GM19025 (cell line): ENCODE measurements around the gene AJM1.

Experiments used
- ATAC-seq: cut with Tn5 transposase; IDR thresholded peaks from one replicate; pipeline ENCODE4 v1.9.1; 2021; ENCODE audit warnings: mild to moderate bottlenecking, low read depth, moderate library complexity; ENCODE audit not compliant: unreplicated experiment

AJM1 gene

DNA sequence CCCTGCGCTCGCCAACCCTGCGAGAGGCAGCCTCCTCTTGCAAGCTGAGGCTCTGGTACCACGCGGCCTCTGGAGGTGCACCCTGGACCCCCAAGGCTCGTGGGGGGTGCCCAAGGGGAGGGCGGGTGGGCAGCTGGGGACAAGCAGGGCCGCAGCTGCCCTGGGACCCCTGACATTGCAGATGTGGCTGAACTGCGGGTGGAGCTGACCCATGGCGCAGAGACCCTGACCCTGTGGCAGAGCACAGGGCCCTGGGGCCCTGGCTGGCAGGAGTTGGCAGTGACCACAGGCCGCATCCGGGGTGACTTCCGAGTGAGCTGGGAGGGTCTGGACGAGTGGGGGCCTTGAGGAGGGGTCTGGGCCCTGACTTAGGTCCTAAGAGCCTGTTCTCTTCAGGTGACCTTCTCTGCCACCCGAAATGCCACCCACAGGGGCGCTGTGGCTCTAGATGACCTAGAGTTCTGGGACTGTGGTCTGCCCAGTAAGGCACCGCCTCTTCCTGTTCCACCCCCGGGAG, 11.4 kb downstream of the AJM1 start:
- no peak for ATAC-seq

DNA sequence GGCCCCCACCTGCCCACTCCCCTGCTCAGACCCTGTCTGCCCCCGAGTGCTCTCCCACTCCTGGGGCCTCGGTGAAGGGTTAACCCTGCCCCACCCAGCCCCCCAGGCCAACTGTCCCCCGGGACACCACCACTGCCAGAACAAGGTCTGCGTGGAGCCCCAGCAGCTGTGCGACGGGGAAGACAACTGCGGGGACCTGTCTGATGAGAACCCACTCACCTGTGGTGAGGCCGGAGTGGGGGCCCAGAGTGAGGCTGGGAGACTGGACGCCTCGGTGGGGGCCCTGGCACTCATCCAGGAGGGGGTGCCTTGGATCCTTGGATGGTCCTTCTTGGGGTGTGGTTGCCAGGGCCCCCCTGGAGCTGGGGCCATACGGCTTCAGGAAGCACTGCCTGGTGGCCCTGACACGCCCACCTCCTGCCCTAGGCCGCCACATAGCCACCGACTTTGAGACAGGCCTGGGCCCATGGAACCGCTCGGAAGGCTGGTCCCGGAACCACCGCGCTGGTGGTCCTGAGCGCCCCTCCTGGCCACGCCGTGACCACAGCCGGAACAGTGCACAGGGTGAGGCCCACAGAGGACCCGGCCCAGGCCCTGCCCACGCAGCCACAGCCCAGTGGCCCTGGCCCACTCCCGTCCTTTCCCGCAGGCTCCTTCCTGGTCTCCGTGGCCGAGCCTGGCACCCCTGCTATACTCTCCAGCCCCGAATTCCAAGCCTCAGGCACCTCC, 12.0 kb downstream of the AJM1 start:
- ATAC-seq, result no peak

DNA sequence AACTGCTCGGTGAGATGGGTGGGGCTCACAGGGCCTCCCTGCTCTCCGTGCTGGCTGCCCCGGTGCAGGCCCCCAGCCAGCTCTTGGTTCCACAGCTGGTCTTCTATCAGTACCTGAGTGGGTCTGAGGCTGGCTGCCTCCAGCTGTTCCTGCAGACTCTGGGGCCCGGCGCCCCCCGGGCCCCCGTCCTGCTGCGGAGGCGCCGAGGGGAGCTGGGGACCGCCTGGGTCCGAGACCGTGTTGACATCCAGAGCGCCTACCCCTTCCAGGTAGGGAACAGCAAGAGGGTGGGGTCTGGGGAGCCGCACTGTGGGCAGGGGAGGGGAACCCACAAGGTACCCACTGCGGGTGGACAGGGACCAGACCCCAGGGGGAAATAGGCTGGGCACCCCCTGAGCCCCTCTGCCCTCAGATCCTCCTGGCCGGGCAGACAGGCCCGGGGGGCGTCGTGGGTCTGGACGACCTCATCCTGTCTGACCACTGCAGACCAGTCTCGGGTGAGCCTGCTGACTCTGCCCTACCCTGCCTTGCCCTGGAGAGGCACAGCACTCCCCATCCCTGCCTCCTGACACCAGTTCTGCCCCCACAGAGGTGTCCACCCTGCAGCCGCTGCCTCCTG, 12.7 kb downstream of the AJM1 start:
- ATAC-seq, result no peak

DNA sequence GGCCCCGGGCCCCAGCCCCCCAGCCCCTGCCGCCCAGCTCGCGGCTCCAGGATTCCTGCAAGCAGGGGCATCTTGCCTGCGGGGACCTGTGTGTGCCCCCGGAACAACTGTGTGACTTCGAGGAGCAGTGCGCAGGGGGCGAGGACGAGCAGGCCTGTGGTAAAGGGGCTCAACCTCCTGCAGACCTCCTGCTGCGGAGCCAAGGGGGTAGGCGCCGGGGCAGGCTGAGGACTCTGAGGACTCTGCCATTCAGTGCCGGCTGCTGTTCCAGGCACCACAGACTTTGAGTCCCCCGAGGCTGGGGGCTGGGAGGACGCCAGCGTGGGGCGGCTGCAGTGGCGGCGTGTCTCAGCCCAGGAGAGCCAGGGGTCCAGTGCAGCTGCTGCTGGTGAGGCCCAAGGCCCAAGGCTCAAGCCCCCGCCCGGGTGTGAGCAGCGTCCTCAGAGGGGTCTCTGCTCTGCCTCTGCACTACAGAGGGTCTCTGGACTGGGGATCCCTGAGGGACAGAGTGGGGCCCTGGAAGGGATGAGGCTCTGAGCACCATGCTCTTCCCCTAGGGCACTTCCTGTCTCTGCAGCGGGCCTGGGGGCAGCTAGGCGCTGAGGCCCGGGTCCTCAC, 13.3 kb downstream of the AJM1 start:
- ATAC-seq, result no peak

DNA sequence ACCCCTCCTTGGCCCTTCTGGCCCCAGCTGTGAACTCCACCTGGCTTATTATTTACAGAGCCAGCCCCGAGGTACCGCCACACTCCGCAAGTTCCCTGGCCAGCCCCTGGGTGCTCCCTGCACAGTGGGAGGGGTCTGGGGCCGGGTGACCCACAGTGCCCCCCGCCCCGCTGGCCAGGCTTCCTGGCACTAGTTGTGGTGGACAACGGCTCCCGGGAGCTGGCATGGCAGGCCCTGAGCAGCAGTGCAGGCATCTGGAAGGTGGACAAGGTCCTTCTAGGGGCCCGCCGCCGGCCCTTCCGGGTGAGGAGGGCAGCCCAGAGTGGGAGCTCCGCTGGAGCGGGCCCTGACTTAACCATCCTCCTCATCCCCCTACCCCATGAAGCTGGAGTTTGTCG, 13.8 kb downstream of the AJM1 start:
- ATAC-seq, result no peak

DNA sequence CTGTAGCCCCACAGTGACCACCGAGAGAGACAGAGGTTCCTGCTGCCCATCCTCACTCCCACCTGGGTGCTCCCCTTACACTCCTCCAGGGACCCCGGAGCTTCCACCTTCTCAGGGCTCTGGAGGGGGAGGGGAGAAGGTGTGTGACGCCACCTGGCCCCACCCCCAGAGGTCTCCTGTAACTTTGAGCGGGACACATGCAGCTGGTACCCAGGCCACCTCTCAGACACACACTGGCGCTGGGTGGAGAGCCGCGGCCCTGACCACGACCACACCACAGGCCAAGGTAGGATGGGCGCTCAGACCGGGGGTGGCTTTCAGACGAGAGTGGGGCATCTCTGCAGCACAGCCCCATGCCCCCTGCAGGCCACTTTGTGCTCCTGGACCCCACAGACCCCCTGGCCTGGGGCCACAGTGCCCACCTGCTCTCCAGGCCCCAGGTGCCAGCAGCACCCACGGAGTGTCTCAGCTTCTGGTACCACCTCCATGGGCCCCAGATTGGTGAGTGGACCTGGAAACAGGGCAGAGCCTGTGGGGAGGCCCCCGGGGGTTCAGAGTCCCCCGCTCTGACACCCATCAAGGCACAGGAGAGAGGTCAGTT, 14.4 kb downstream of the AJM1 start:
- ATAC-seq, result no peak

DNA sequence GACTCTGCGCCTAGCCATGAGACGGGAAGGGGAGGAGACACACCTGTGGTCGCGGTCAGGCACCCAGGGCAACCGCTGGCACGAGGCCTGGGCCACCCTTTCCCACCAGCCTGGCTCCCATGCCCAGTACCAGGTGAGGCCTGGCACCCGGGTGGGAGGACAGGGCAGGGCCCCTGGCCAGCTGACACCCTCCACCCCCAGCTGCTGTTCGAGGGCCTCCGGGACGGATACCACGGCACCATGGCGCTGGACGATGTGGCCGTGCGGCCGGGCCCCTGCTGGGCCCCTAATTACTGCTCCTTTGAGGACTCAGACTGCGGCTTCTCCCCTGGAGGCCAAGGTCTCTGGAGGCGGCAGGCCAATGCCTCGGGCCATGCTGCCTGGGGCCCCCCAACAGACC, 14.9 kb downstream of the AJM1 start:
- no peak for ATAC-seq

DNA sequence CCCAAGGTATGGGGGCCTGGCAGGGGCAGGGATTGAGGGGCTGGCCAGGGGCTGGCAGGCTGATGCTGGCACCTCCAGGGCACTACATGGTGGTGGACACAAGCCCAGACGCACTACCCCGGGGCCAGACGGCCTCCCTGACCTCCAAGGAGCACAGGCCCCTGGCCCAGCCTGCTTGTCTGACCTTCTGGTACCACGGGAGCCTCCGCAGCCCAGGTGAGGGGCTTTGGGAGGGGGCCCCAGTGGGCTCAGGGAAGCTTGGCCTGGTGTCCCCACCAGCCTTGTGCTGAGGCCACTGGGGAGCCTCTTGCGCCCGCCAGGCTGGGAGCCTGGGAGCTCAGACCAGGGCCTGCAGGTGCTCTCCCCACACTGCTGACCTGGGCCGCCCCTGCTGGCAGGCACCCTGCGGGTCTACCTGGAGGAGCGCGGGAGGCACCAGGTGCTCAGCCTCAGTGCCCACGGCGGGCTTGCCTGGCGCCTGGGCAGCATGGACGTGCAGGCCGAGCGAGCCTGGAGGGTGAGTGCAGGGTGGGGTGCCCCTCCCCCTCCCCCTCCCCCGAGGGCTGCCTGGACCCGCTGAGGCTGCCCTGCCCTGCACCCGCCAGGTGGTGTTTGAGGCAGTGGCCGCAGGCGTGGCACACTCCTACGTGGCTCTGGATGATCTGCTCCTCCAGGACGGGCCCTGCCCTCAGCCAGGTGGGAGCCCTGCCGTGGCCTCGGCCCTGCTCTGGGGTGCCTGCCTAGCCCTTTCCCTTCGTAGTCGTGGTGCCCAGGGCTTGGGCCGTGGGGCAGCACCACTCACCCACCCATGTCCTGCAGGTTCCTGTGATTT, 15.5 kb downstream of the AJM1 start:
- ATAC-seq, result no peak

DNA sequence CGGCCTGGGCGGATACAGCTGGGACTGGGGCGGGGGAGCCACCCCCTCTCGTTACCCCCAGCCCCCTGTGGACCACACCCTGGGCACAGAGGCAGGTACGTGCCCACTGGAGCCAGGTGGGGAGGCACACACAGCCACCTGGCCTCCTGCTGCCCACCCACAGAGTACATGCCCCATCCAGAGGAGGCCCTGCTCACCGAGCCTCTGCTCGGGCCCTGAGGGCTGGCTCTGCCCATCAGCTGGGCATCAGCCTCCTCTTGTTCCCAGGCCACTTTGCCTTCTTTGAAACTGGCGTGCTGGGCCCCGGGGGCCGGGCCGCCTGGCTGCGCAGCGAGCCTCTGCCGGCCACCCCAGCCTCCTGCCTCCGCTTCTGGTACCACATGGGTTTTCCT, 16.2 kb downstream of the AJM1 start:
- no peak for ATAC-seq

DNA sequence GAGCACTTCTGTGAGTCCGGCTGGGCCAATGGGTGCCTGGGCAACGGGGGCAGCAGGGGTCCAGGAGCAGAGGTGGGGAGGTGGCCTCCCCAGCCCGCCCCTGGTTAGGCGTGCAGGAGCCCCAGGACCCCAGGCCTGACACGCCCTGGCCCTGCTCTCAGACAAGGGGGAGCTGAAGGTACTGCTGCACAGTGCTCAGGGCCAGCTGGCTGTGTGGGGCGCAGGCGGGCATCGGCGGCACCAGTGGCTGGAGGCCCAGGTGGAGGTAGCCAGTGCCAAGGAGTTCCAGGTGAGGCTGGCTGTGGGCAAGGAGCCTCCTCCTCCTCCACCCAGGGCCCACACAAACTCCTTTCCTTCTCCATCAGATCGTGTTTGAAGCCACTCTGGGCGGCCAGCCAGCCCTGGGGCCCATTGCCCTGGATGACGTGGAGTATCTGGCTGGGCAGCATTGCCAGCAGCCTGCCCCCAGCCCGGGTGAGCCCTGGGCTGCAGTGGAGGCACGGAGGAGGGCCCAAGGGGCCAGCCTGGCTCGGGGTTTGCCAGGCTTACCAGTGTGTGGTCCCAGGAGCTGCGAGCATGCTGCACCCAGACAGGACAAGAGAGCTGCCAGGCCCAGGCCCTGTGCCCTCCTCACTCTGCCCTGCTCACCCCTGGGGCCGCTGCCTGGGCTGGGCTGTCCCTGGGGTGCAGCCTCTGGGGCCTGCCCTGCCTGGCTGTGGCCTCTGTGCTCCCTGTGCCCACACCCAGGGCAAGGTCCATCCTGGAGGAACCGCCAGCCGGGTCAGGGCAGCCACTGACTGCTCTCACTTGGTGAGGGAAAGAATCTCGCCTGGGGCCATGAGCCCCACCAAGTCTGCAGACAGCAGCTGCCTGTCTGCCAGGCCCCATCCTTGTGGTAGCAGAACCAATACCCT, 16.8 kb downstream of the AJM1 start:
- ATAC-seq, result no peak

DNA sequence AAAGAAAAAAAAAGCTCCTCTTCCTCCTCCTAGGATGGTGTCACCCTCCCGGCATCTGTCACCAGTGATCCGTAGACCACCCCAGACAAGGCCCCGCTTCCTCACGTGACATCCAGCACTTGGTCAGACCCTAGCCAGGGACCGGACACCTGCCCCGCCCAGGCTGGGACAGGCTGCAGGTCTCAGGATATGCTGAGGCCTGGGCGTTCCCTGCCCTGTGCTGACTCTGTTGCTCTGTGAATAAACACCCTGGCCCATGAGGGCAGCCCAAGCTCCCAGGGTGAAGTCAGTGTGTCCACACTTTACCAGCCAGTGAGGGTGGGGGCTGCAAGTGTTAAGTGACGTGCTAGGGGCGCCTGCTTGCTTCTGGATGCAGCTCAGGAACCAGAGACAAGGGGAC, 18.3 kb downstream of the AJM1 start:
- no peak for ATAC-seq

DNA sequence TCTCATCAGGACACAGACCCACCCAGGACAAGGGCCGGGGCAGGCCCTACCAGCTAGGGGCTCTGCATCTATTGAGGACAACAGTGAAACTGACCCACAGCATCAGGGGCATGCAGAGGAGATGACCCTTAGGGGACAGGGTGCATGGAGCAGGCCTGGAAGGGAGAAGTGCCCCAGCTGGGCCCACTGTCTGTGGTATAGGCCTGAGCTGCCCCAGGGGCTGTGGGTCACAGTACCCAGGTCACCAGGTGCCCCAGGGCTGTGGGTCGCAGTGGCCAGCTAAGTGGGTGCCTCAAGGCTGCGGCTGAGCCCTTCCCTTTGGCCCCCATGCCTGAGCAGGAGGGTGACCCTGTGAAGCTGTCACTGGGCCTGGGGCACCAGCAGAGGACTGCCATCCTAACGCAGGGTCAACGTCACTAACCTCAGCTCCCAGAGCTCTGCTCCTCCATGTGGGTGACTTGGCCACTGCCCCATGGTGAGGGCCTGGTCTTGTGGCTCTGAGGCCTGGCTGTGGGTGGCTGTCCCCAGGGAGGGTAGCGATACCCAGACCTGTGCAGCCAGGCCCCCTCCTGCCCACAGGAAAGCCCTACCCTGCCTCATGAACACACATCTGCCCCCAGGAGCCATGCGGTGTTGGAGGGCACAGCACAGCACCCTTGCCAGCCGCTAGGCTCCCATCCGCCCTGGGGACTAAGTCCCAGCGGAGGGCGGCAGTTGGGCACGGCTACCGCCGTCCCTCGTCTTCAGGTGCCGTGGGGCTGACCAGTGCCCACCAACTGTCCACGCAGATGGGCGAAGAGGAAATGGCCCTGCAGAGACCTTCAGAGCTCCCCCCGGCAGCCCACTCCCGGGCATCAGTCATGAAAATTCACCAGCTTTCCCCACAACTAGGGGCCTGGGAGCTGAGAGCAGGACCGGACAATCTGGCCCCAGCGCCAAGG, 18.9 kb downstream of the AJM1 start:
- ATAC-seq, result no peak

DNA sequence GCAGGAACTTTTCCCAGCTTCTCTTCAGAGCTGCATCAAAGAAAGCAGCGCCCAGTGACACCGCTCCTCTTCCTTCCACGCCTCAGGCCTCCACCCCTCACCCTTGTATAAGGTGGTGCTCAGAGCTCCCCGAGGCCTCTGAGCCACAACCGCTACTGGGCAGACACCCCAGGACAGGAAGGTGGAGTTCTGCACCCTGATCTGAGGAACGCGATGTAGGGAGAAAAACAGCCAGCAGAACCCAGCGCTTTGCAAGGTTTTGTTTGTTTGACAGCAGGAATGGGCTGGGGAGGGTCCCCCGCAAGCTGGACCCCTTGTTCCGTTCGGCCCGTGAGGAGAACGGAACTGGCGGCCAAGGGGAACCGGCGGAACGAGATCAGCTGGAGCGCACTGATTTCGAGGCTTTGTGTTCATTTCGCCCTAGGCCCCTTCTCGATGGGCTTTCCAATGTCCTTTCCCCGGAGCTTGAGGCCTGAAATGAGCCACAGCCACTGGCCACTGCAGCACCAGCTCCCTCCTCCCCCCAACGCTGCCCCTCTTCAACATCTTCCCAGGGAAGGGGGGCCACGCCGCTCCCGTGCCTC, 19.7 kb downstream of the AJM1 start:
- no peak for ATAC-seq

DNA sequence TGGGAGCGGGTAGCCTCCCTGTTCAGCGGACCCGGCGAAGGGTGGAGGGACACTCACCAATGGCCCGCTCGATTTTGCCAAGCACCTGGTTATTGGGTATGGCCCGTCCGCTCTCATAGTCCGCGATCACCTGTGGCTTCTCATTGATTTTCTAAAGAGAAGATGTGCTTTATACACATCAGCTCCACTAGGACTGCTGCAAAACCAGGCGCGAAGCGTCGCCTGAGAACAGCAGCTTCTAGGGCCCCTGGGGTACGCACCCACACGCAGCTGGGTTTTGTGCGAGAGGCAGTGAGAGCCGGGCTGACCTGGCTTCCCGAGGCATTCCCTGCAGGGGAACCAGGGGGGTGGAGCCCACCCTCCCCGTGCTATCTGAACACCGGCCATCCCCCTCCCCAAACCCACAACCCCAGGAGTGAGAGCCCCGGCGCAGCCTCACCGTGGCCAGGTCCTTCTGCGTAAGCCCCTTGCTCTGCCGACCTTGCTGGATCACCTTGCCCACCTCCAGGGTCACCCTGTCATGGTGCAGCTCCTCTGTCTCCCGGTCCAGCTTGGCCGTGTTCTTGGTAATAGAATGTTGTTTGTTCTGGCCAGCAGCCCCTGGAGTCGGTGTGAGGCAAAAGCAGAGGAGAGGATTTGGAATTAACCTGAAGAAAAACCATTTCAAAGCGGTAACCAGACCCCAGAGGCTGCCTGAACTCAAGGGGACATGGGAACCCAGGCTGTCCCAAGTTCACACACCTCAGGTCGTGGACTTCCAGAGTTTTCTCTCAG, 20.8 kb downstream of the AJM1 start:
- no peak for ATAC-seq

DNA sequence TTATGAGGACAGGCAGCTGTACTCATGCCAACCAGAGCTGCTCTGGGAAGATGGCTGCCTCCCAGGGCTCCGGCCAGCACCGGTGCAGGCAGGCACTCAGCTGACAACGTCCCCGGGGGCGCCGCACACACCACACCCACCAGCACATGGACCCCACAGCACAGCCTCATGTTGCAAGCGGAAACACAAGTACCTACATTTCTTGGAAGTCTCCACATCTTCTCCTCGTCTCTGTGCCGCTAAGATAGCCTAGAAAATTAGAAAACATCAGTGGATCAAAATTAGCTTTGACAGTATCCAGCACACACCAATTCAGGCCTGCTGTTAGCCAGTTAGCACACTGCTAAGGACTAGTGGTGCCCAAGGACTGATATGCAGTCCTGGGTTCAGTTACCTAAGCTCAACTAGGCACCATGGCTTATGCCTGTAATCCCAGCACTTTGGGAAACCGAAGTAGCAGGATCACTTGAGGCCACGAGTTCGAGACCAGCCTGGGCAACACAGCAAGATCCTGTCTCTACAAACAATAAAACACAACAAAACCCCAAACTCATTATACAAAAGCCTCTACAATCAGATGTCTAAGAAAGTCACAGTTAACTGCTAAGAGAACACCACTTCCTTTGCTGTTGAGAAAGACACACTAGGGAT, 21.5 kb downstream of the AJM1 start:
- no peak for ATAC-seq

DNA sequence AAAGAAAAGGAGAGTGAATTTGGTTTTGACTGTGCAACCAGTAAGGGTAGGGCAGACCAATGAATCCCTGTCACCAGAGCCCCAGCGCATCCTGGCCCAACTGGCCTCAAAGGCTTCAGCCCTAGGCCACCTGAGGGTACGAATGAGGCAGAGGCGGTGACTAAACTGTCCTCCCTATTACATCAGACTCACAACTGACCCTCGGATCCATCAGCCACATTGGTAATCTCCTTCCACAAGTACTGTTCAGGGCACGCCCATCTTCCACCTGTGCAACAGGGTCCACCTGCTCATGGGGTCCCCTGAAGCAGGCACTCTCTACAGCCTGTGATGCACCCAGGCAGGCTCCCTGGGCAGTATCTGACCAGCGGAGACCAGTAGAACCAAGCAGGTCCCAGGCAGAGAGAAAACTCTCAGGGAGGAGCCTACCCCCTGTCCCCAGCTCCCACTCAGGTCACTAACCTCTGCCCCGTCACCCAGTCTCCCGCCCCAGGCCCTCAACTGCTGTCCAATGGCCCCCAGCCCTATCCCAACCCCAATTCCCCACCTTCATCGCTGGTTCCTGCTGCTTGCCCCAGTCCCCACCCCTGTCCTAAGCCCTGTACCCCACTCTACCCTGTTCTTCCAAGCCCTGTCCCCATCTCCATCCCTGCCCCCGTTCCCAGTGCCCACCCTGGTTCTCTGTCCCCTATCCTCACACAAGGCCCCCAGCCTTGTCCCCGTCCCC, 22.9 kb downstream of the AJM1 start:
- no peak for ATAC-seq
